GM12864 (cell line): ENCODE measurements around the gene MVB12B.
"Not testable (repeated sequence)": the region's sequence is repeated elsewhere in the genome, so short reads cannot be mapped to it uniquely, and the experiment has no call there.

Source experiments
- DNase-seq: peaks from one replicate; pipeline ENCODE4 v3.0.0-alpha.2; 2011; ENCODE audit warnings: low read depth
- H3K4me3 ChIP-seq: 2 replicates; pipeline ENCODE4 v1.5.1; 2011; ENCODE audit warnings: mild to moderate bottlenecking, low read depth, low read length, control low read depth
- CTCF ChIP-seq: IDR thresholded peaks from 2 replicates; pipeline ENCODE4 v1.5.1; 2011; ENCODE audit warnings: low read depth, mild to moderate bottlenecking, moderate library complexity, low read length, control low read depth, inconsistent platforms; ENCODE audit errors: missing control alignments

MVB12B gene

GRCh38 chr9:126326228-126327005 lies at the start of gene MVB12B:
Gene MVB12B (plus strand): TSS chr9:126326829. CDS start chr9:126326930, 101 bp downstream.
- no peak for TF ChIP-seq CTCF
- no peak within 1 kb of the TSS; the same call in 1 of the 2 replicates for H3K4me3 ChIP-seq
- no peak for DNase-seq

GRCh38 chr9:126283799-126284465 lies 42.7 kb upstream of the MVB12B start:
- TF ChIP-seq CTCF, result no peak
- no peak for DNase-seq
- H3K4me3 ChIP-seq, result no peak overlapping the region

GRCh38 chr9:126285652-126286051 lies 41.0 kb upstream of the MVB12B start:
- DNase-seq, H3K4me3 ChIP-seq: not testable (repeated sequence)

- no peak for TF ChIP-seq CTCF
- H3K4me3 ChIP-seq, result no peak overlapping the region
- DNase-seq, result no peak
These were observed 39.3 kb upstream of the MVB12B start for GRCh38 chr9:126287166-126287866.

- TF ChIP-seq CTCF, result no peak
- DNase-seq, result no peak
- no peak overlapping the region for H3K4me3 ChIP-seq
These were observed 35.8 kb upstream of the MVB12B start for GRCh38 chr9:126290871-126291270.

GRCh38 chr9:126291925-126292324 lies 34.7 kb upstream of the MVB12B start:
- no peak for DNase-seq
- no peak for TF ChIP-seq CTCF
- no peak overlapping the region for H3K4me3 ChIP-seq
